Measurements from ENCODE around the gene FDXR.

The FDXR gene

DNA sequence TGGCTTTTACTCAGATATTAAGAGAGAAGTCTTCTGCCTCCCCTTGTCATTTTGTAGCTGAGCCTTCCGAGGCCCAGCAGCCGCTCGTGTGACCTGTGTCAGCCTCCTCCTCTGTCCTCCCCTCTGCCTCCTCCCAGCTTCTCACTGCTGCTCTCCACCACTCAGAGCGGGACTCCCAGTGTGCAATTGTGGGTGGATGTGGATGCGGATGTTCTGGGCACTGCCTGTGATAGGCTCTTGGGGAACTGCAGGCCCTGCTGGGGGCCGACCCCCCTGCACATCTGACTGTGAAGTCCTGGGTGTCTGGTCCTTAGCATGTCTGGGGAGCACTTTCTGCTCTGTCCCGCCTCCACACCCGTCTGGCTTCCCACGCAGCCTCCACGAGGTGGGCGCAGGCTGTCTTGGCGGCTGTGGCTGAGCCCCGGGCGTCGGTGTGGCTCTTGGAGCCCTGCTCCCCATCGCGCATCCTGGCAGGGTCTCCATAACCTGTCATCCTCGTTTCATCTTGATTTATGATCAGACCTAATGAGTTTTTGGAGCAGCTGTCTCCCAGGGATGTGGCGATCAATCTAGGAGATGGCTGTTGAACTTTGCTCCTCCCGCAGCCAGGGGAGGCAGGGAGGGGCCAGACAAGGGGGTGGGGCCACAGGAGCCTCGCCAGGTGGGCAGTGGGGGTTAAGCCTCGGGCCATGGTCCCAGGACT, 41.2 kb downstream of the FDXR start:
- peak; percentile 75 for DNase-seq

GRCh38 chr17:74830861-74831260, 41.9 kb downstream of the FDXR start:
- DNase-seq, result no peak

- no peak for DNase-seq
These were observed 45.0 kb downstream of the FDXR start for GRCh38 chr17:74827800-74828199.

- DNase-seq, result no peak
These were observed 46.7 kb downstream of the FDXR start for GRCh38 chr17:74825952-74826719.

GRCh38 chr17:74824961-74825627, 47.7 kb downstream of the FDXR start:
- DNase-seq, result peak; percentile 67

- no peak for DNase-seq
These were observed 49.8 kb downstream of the FDXR start for GRCh38 chr17:74822939-74823367.

GRCh38 chr17:74822335-74822938, 50.4 kb downstream of the FDXR start:
- DNase-seq, result no peak

DNA sequence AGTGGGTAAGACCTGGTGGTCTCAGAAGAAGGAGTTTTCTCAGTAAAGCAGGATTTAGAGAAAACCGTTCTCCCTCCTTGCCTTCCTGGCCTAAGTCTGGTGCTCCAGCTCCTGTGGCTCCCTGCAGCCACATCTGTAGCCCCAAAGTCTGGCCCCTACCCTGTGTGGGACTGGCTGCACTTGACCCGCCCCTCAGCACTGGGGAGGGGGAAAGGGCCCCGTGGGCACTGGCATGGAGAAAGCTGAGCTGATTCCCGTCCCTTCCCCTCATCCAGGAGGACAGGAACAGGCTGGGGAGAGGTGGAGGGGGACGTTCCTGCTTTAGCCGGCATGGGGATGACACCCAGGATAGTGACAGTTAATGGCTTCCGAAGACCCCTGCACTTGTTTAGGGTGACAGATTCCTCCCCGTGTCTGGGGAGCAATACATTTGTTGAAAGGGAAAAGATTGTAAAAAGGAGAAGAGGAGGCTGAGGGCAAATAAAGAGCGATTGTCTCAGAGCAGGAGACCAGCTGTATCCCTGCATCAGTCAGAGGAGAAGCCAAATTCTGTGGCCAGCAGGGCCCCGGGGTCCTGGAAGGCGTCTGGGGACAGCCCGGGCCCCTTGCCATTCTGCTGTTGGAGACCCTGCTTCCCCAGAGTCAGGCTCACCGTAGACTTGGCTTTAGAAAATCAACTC, 51.0 kb downstream of the FDXR start:
- DNase-seq, result no peak

GRCh38 chr17:74819801-74820436, 52.9 kb downstream of the FDXR start:
- DNase-seq, result no peak

DNA sequence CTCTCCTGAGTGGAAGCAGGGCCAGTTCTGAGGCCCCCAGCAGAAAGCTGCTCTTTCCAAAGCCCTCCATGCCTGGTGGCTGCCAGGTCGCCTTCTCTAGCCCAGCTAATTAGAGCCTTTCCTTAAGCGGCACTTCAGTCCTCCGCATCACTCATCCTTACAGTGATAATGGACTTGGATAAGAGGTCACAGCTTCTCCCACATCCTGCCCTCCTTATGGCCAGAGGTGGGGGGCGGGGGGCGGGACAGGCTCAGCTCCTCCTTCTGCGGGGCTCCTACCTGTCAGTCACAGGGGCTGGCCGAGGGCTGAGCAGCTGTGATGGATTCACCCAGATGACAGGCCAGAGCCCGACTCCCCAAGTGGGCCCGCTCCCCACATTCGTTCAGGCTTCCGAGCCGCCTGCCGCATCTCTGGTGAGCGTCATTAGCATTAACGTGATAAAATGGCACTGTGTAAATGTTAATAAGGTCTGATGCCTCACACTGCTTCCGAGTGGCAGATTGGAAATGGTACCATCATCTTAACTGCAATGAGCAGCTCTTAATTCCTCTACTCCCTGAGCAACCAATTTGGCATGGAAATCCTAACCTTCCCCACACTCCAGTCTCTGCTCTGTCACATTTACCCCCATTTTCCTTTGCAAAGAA, 54.4 kb downstream of the FDXR start:
- DNase-seq, result no peak

- DNase-seq, result peak; percentile 31
These were observed 55.7 kb downstream of the FDXR start for GRCh38 chr17:74816905-74817620.

- DNase-seq, result no peak
These were observed 57.0 kb downstream of the FDXR start for GRCh38 chr17:74815550-74816370.

GRCh38 chr17:74815067-74815466, 57.7 kb downstream of the FDXR start:
- DNase-seq, result no peak

- DNase-seq, result no peak
These were observed 58.3 kb downstream of the FDXR start for GRCh38 chr17:74814453-74814852.
